IPS-18a (cell line): ENCODE measurements around the gene AGPAT3.
"Not testable (repeated sequence)": the region's sequence is repeated elsewhere in the genome, so short reads cannot be mapped to it uniquely, and the experiment has no call there.

Experiments
- H3K27ac ChIP-seq: one replicate; pipeline ENCODE4 v1.5.1; 2013; ENCODE audit warnings: low read length
- H3K27me3 ChIP-seq: one replicate; pipeline ENCODE4 v1.6.1; 2013; ENCODE audit warnings: mild to moderate bottlenecking, low read length; ENCODE audit not compliant: control insufficient read depth, insufficient read depth
- H3K36me3 ChIP-seq: one replicate; pipeline ENCODE4 v1.6.1; 2013; ENCODE audit warnings: low read depth, low read length; ENCODE audit not compliant: control insufficient read depth
- H3K4me1 ChIP-seq: one replicate; pipeline ENCODE4 v1.6.1; 2013; ENCODE audit warnings: low read depth, low read length; ENCODE audit not compliant: control insufficient read depth
- H3K4me3 ChIP-seq: one replicate; pipeline ENCODE4 v1.5.1; 2013; ENCODE audit warnings: low read length
- H3K9ac ChIP-seq: one replicate; pipeline ENCODE4 v1.6.1; 2013; ENCODE audit warnings: mild to moderate bottlenecking, low read length, moderate library complexity
- H3K9me3 ChIP-seq: one replicate; pipeline ENCODE4 v1.6.1; 2013; ENCODE audit warnings: low read depth, low read length; ENCODE audit not compliant: control insufficient read depth

Gene AGPAT3

DNA sequence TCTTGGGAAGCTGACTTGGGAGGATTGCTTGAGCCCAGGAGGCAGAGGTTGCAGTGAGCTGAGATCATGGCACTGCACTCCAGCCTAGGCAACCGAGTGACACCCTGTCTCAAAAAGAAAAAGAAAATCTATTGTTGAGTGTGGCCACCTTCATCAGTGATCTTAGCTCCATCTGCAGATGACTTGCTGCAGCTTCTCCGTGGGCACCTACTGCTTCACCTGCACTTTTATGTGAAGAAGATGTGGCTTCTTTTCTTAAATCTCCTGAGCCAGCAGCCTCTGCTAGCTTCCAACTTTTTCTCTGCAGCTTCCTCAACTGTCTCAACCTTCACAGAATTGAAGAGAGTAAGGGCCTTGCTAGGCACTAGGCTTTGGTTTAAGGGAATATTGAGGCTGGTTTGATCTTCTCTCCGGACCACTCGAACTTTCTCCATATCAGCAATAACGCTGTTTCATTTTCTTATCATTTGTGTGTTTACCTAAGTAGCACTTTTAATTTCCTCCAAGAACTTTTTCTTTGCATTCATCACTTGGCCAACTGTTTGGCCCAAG lies 28.0 kb downstream of the AGPAT3 start:
- Histone ChIP-seq H3K36me3 (no peaks in the 10 kb centered on the region), H3K9me3 (no peaks in the 10 kb centered on the region), H3K9ac (no peak overlapping the region), H3K4me3 (no peak overlapping the region), H3K4me1 (peaks cover 11% of the 10 kb centered on the region), H3K27me3 (no peaks in the 10 kb centered on the region), H3K27ac (no peak overlapping the region)

DNA sequence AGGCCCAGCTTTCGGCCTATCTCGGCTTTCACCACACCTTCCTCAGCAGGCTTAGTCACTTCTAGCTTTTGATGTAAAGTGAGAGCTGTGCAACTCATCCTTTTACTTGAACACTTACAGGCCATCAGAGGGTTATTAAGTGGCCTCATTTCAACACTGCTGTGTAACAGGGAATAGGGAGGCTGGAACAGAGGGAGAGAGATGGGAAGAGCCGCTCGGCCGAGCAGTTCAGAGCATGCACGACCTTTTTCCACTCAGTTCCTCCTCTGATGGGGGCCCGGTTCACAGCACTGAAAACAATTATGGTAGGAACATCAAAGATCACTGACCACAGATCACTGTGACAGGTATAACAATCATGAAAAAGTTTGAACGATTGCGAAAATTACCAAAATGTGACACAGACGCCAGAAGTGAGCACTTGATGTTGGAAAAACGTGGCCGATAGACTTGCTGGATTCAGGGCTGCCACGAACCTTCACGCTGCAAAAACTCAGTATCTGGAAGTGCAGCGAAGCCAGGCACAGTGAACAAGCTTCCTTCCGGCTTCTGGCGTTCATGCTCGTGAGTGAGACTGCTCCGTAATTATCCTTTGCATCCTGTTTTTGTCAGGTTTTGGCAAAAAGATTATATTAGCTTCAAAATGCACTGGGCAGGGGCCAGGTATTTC lies 28.6 kb downstream of the AGPAT3 start:
- Histone ChIP-seq H3K9me3 (no peaks in the 10 kb centered on the region), H3K27me3 (no peaks in the 10 kb centered on the region), H3K4me1 (peaks cover 11% of the 10 kb centered on the region), H3K36me3 (no peaks in the 10 kb centered on the region), H3K27ac (no peak overlapping the region), H3K4me3 (no peak overlapping the region), H3K9ac (no peak overlapping the region)

GRCh38 chr21:43894206-43894577 lies 29.2 kb downstream of the AGPAT3 start:
- Histone ChIP-seq H3K36me3 (no peaks in the 10 kb centered on the region), H3K4me1 (peaks cover 8% of the 10 kb centered on the region), H3K9ac (no peak overlapping the region), H3K27me3 (no peaks in the 10 kb centered on the region), H3K4me3 (no peak overlapping the region), H3K9me3 (no peaks in the 10 kb centered on the region), H3K27ac (no peak overlapping the region)

DNA sequence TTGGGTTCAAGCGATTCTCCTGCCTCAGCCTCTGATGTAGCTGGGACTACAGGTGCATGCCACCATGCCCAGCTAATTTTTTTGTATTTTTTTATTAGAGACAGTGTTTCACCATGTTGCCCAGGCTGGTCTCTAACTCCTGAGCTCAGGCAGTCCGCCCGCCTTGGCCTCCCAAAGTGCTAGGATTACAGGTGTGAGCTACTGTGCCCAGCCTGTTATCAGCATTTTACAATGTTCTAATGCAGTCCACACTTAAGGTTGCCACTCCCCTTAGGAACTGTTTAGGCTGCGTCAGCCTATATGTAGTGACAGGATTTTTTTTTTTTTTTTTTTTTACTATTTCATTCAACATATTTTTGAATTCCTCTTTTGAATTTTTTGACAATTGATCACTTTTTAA lies 30.2 kb downstream of the AGPAT3 start:
- Histone ChIP-seq H3K27ac (no peak overlapping the region), H3K36me3 (no peaks in the 10 kb centered on the region), H3K4me1 (no peaks in the 10 kb centered on the region), H3K9ac (no peak overlapping the region), H3K4me3 (no peak overlapping the region), H3K27me3 (no peaks in the 10 kb centered on the region), H3K9me3 (no peaks in the 10 kb centered on the region)

GRCh38 chr21:43896696-43897299 lies 31.8 kb downstream of the AGPAT3 start:
- H3K27me3 ChIP-seq, H3K4me3 ChIP-seq, H3K4me1 ChIP-seq, H3K27ac ChIP-seq, H3K9me3 ChIP-seq, H3K9ac ChIP-seq, H3K36me3 ChIP-seq: not testable (repeated sequence)

DNA sequence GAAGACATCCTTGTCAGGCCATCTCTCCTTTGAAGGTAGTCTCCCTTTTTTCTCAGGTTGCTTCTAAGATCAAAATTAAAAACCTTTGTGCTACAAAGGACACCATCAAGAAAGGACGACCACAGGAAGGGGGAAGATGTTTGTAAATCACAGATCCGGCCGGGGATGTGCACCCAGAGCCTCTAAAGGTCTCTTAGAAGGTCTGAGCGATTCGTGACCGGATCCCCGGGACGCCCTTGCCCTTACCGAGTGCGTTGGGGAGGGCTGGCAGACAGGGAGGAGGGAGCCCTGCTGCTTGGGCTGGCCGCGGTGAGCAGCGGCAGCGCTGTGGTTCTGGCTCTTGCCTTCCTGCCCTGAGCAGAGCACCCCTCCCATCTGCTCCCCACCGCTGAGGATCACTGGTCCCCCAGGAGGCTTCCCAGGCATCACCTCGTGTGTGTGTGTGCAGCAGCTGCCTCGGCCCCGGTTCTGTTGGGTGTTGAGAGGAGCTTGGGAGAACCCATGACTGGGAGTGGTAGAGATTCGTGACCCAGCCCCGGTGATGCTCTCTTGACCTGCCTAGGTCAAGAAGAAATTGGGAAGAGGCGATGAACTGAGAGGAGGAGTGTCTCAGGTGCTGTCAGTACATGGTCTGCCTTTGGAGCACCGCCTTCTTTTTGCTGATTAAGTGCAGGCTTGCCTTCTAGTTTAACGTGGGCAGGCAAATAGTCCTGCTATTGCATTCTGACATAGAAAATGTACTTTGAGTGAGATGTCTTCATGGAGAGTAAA lies 34.5 kb downstream of the AGPAT3 start:
- Histone ChIP-seq H3K27me3 (no peaks in the 10 kb centered on the region), H3K27ac (no peak overlapping the region), H3K4me3 (no peak overlapping the region), H3K36me3 (no peaks in the 10 kb centered on the region), H3K9me3 (no peaks in the 10 kb centered on the region), H3K9ac (no peak overlapping the region), H3K4me1 (no peaks in the 10 kb centered on the region)

DNA sequence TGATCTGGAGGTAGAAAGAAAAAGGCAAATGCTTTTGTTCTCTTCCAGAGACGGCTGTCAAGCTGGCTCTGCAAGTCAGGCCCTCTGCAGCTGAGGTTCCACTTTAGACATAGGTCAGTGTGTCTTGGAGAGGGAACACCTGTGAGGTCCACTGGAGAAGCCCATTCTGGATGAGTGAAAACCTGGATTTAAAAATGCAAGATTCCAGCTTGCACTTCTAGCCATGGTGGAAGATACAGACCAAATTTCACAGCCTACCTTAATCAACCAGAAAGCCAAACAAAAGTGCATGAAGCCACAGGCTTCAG lies 35.0 kb downstream of the AGPAT3 start:
- no peaks in the 10 kb centered on the region for H3K27me3 ChIP-seq
- no peaks in the 10 kb centered on the region for H3K9me3 ChIP-seq
- no peak overlapping the region for H3K4me3 ChIP-seq
- H3K4me1 ChIP-seq = no peaks in the 10 kb centered on the region
- H3K9ac ChIP-seq = no peak overlapping the region
- no peaks in the 10 kb centered on the region for H3K36me3 ChIP-seq
- H3K27ac ChIP-seq = no peak overlapping the region

DNA sequence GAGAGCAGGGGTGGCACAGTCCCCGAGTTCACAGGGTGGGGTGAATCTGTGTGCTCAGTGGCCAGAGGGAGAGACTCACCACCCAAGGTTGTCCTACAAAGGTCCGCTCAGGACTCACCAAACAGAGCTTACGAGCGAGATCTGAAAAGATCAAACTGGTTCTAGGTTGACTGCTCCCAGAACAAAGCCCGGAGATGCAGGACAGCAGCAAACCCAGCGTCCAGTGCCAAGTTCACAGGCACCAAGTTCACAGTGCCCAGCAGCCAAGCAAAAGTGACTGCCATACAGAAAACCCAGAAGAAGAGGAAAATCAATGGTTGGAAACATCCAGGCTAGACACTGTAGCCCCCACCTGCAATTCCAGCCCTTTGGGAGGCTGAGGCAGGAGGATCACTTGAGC lies 35.7 kb downstream of the AGPAT3 start:
- Histone ChIP-seq H3K4me3 (no peak overlapping the region), H3K36me3 (no peaks in the 10 kb centered on the region), H3K27me3 (no peaks in the 10 kb centered on the region), H3K9ac (no peak overlapping the region), H3K27ac (no peak overlapping the region), H3K9me3 (no peaks in the 10 kb centered on the region), H3K4me1 (no peaks in the 10 kb centered on the region)

GRCh38 chr21:43902441-43902840 lies 37.4 kb downstream of the AGPAT3 start:
- Histone ChIP-seq H3K9me3 (no peaks in the 10 kb centered on the region), H3K9ac (no peak overlapping the region), H3K4me3 (no peak overlapping the region), H3K4me1 (no peaks in the 10 kb centered on the region), H3K27ac (no peak overlapping the region), H3K36me3 (no peaks in the 10 kb centered on the region), H3K27me3 (no peaks in the 10 kb centered on the region)

DNA sequence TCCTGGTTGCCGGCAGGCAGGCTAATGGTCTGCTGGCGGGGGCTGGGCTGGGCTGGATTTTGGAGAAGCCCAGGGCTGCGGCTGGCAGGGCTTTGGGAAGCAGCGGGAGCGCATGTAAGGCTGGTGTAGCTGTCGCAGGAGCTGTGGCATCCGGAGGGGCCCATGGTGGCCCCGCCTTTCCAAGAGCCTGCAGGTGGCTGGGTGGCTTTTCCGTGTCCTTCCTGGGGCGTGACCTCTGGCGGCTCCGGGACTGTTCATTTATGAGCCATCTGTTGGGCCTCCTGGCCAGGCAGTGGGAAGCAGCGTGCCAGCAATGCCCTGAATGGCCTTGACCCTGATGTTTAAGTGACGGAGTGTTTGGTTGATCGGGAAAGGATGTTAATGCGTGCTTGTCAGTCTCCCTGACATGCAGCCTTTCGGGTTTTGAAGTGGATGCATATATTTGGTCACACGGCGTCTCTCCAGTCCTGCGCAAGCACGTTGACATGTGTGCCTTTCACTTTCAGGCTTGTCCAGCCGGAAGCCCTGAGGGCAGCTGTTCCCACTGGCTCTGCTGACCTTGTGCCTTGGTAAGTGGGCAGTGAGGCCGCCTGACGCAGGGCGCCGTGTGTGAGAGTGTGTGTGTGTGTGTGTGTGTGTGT lies 38.5 kb downstream of the AGPAT3 start:
- H3K9ac ChIP-seq = no peak overlapping the region
- H3K36me3 ChIP-seq = no peaks in the 10 kb centered on the region
- no peak overlapping the region for H3K27ac ChIP-seq
- H3K4me1 ChIP-seq = no peaks in the 10 kb centered on the region
- H3K27me3 ChIP-seq = no peaks in the 10 kb centered on the region
- no peak overlapping the region for H3K4me3 ChIP-seq
- H3K9me3 ChIP-seq = no peaks in the 10 kb centered on the region

DNA sequence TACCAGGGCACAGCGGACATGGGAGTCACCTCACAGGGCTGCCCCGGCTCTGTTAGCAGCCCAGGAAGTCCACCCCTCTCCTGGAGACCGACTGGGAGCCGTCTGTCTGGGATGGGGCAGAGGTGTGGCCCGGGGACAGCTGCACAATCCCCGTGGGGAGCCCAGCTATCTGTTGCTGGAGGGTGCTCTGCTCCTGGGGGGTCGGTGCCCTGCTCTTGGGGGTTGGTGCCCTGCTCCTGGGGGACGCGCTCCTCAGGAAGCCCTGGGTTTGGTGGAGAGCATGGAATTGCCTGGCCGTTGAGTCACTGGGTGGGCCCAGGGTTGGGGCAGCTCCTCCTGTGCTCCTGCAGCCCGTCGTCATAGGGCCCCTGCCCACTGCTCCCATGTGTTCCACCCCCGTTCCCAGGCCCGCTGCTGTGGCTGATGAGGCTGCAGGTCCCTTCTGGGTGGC lies 39.3 kb downstream of the AGPAT3 start:
- H3K27ac ChIP-seq = no peak overlapping the region
- H3K36me3 ChIP-seq = no peaks in the 10 kb centered on the region
- no peaks in the 10 kb centered on the region for H3K4me1 ChIP-seq
- H3K9me3 ChIP-seq = no peaks in the 10 kb centered on the region
- H3K27me3 ChIP-seq = no peaks in the 10 kb centered on the region
- no peak overlapping the region for H3K9ac ChIP-seq
- no peak overlapping the region for H3K4me3 ChIP-seq
